Measurements from ENCODE around the gene TRIM75.

The TRIM75 gene

DNA sequence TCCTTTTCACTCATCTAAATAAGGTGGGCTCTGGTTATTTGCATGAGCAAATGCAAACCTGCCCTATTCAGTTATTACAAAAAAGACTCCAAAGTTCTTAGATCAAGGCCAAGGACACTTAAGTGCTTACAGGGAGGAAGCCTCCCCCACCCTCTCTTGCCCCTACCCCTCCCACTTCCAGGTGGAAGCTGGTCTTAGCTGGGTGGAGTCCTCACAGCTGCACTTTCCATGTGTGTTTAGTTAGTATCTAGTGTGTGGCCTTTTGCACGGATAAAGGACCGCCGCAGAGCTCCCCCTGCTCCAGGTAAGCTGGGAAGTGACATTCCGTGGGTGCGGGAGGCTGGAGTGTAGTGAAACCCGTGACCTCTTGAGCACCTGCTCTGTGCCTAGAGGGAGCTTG, at the start of gene TRIM75:
Gene TRIM75, plus strand, starts transcription at position 222 of the 400 bp plus-strand sequence. CDS start 5,282 bp downstream, outside the sequence.
- TF ChIP-seq, protein P1, sequence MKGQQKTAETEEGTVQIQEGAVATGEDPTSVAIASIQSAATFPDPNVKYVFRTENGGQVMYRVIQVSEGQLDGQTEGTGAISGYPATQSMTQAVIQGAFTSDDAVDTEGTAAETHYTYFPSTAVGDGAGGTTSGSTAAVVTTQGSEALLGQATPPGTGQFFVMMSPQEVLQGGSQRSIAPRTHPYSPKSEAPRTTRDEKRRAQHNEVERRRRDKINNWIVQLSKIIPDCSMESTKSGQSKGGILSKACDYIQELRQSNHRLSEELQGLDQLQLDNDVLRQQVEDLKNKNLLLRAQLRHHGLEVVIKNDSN (IDR thresholded peaks at IDR 0.05) = no peak
- TF ChIP-seq ZBTB7A (IDR thresholded peaks at IDR 0.05; ENCODE audit: low read depth) (no peak), FOXM1 (IDR thresholded peaks at IDR 0.05; ENCODE audit: borderline replicate concordance, low read depth) (no peak), TEAD4 (IDR thresholded peaks at IDR 0.05) (no peak), RAD21 (IDR thresholded peaks at IDR 0.05; ENCODE audit: low read depth) (no peak), CREB1 (IDR thresholded peaks at IDR 0.05; ENCODE audit: low read depth) (no peak), YY1 (IDR thresholded peaks at IDR 0.05; ENCODE audit: low read depth) (no peak), CEBPB (IDR thresholded peaks at IDR 0.05) (no peak), EGR1 (IDR thresholded peaks at IDR 0.05) (no peak), NFIC (IDR thresholded peaks at IDR 0.05) (no peak), TAF1 (IDR thresholded peaks at IDR 0.05; ENCODE audit: low read depth) (no peak)
- TF ChIP-seq, protein P2, sequence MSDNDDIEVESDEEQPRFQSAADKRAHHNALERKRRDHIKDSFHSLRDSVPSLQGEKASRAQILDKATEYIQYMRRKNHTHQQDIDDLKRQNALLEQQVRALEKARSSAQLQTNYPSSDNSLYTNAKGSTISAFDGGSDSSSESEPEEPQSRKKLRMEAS (IDR thresholded peaks at IDR 0.05) = no peak
- TF ChIP-seq, protein P3, sequence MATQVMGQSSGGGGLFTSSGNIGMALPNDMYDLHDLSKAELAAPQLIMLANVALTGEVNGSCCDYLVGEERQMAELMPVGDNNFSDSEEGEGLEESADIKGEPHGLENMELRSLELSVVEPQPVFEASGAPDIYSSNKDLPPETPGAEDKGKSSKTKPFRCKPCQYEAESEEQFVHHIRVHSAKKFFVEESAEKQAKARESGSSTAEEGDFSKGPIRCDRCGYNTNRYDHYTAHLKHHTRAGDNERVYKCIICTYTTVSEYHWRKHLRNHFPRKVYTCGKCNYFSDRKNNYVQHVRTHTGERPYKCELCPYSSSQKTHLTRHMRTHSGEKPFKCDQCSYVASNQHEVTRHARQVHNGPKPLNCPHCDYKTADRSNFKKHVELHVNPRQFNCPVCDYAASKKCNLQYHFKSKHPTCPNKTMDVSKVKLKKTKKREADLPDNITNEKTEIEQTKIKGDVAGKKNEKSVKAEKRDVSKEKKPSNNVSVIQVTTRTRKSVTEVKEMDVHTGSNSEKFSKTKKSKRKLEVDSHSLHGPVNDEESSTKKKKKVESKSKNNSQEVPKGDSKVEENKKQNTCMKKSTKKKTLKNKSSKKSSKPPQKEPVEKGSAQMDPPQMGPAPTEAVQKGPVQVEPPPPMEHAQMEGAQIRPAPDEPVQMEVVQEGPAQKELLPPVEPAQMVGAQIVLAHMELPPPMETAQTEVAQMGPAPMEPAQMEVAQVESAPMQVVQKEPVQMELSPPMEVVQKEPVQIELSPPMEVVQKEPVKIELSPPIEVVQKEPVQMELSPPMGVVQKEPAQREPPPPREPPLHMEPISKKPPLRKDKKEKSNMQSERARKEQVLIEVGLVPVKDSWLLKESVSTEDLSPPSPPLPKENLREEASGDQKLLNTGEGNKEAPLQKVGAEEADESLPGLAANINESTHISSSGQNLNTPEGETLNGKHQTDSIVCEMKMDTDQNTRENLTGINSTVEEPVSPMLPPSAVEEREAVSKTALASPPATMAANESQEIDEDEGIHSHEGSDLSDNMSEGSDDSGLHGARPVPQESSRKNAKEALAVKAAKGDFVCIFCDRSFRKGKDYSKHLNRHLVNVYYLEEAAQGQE (IDR thresholded peaks at IDR 0.05; ENCODE audit: low read depth) = no peak

DNA sequence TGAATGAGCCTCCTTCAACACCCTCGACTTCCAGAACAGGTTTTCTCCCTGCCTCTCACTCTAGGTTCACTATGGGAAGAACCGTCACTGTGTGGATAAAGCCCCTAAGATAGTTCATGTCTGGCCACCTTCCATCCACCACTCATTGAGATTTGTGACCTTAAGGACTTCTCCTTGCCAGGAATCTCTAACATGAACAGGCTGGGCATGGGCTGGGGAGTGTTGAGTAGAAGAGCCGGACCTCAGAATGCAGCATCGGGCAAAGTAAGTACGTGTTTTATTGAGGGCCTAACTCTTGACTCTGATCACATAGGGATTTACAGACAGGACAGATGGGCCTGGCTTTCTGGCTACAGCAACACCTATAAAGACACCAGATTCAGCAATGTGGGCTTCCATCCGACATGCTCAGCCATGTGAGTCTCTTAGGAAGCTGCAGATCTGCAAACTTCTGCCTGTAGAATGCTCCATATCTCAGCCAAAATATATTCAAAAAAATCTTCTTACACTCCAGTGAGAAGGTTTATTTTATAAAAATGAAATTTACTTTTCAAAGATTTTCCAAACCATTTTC, 48.2 kb upstream of the TRIM75 start:
- no peak for TF ChIP-seq EGR1 (IDR thresholded peaks at IDR 0.05)
- TF ChIP-seq EP300 (IDR thresholded peaks at IDR 0.05; ENCODE audit: borderline replicate concordance) = no peak
- no peak for TF ChIP-seq RAD21 (IDR thresholded peaks at IDR 0.05; ENCODE audit: low read depth)
- TF ChIP-seq, protein P2 (IDR thresholded peaks at IDR 0.05) = no peak
- no peak for TF ChIP-seq ZBTB7A (IDR thresholded peaks at IDR 0.05; ENCODE audit: low read depth)
- no peak for TF ChIP-seq CREB1 (IDR thresholded peaks at IDR 0.05; ENCODE audit: low read depth)
- no peak for TF ChIP-seq TCF12 (IDR thresholded peaks at IDR 0.05; ENCODE audit: low read depth)
- TF ChIP-seq NFIC (IDR thresholded peaks at IDR 0.05) = no peak
- TF ChIP-seq YY1 (IDR thresholded peaks at IDR 0.05; ENCODE audit: low read depth) = no peak
- no peak for TF ChIP-seq CEBPB (IDR thresholded peaks at IDR 0.05)

DNA sequence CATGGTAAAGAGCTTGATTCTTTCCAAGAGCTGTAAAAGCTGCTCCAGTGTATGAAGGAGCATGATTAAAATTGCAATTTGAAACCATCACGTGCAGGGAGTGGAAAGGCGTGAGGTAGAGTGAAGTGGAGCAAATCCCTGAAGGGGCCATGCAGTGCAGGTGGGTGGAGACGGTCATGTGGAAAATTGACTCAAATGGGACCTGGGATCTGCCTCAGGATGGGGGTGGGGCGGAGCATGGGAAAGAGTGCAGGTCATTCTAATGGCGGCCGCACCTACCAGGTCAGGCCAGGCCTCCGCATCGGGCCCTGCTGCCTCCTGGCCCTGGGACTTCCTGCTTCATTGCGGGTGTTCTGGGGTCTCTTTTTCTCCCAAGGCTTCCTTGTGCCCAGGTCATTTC, 47.2 kb upstream of the TRIM75 start:
- TF ChIP-seq, protein P3 (IDR thresholded peaks at IDR 0.05; ENCODE audit: low read depth) = no peak
- TF ChIP-seq, protein P1 (IDR thresholded peaks at IDR 0.05) = peak; percentile 77
- TF ChIP-seq EP300 (IDR thresholded peaks at IDR 0.05; ENCODE audit: borderline replicate concordance) = no peak
- TF ChIP-seq CEBPB (IDR thresholded peaks at IDR 0.05) = no peak
- TF ChIP-seq, protein P2 (IDR thresholded peaks at IDR 0.05) = peak; percentile 90
- TF ChIP-seq TCF12 (IDR thresholded peaks at IDR 0.05; ENCODE audit: low read depth) = no peak
- TF ChIP-seq TEAD4 (IDR thresholded peaks at IDR 0.05) = no peak
- peak; percentile 81 for TF ChIP-seq EGR1 (IDR thresholded peaks at IDR 0.05)

DNA sequence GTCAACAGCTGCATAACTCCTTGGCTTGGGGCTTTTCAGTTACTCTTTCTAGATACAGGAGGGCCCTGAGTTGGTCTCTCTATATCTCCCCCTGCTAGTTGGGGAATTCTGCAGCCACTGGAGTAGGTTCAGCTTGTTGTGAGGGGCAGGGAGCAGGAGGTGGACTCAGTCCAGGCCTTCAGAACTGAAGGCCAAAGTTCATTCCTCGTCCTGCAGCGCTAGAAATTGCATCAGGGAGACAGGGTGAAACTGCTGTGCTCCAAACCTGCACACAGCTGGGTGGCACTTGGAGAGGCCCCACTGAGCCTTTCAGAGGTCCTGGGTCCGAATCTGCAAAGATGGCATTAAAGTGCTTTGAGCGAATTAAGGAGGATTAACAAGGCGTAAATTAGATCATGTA, 46.8 kb upstream of the TRIM75 start:
- TF ChIP-seq TCF12 (IDR thresholded peaks at IDR 0.05; ENCODE audit: low read depth) (no peak), TAF1 (IDR thresholded peaks at IDR 0.05; ENCODE audit: low read depth) (no peak), NFIC (IDR thresholded peaks at IDR 0.05) (no peak), ZBTB7A (IDR thresholded peaks at IDR 0.05; ENCODE audit: low read depth) (no peak), EP300 (IDR thresholded peaks at IDR 0.05; ENCODE audit: borderline replicate concordance) (no peak), YY1 (IDR thresholded peaks at IDR 0.05; ENCODE audit: low read depth) (no peak), CREB1 (IDR thresholded peaks at IDR 0.05; ENCODE audit: low read depth) (no peak)
- TF ChIP-seq, protein P3 (IDR thresholded peaks at IDR 0.05; ENCODE audit: low read depth) = no peak
